AG09309 (cell line): ENCODE data around the gene ST7.

Experiments
- DNase-seq: peaks from one replicate; pipeline ENCODE4 v3.0.0-alpha.2; 2010; ENCODE audit warnings: low read depth
- H3K4me3 ChIP-seq: 2 replicates; pipeline ENCODE4 v1.5.1; 2011; ENCODE audit warnings: mild to moderate bottlenecking, low read depth, low read length, moderate library complexity; ENCODE audit not compliant: control insufficient read depth
- TF ChIP-seq, protein P1 (sequence below): IDR thresholded peaks from 2 replicates; pipeline ENCODE4 v1.5.1; 2011; ENCODE audit warnings: mild to moderate bottlenecking, low read depth, low read length, inconsistent platforms; ENCODE audit not compliant: insufficient read depth, control insufficient read depth; ENCODE audit errors: missing control alignments

ST7 gene

DNA sequence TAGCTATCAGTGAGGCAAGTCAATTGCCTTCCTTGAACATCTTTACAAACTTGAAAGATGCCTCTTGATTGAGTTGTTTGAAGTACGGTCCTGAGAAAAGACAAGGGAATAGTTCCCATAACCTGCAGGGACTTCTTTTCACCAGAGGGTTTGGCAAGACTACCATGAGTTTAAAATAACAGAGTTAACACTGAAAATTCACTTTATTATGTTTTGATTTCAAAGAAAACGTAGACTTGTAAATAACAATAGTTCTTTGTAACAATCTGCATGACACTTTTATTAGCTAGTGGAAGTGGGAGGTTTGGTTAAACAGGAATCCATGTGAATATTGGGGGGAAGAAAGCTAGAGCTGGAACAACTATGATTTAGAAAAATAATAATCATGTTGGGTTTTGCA is 320.0 kb downstream of the ST7 start:
- H3K4me3 ChIP-seq = no peak overlapping the region
- TF ChIP-seq, protein P1, sequence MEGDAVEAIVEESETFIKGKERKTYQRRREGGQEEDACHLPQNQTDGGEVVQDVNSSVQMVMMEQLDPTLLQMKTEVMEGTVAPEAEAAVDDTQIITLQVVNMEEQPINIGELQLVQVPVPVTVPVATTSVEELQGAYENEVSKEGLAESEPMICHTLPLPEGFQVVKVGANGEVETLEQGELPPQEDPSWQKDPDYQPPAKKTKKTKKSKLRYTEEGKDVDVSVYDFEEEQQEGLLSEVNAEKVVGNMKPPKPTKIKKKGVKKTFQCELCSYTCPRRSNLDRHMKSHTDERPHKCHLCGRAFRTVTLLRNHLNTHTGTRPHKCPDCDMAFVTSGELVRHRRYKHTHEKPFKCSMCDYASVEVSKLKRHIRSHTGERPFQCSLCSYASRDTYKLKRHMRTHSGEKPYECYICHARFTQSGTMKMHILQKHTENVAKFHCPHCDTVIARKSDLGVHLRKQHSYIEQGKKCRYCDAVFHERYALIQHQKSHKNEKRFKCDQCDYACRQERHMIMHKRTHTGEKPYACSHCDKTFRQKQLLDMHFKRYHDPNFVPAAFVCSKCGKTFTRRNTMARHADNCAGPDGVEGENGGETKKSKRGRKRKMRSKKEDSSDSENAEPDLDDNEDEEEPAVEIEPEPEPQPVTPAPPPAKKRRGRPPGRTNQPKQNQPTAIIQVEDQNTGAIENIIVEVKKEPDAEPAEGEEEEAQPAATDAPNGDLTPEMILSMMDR = no peak
- no peak for DNase-seq

DNA sequence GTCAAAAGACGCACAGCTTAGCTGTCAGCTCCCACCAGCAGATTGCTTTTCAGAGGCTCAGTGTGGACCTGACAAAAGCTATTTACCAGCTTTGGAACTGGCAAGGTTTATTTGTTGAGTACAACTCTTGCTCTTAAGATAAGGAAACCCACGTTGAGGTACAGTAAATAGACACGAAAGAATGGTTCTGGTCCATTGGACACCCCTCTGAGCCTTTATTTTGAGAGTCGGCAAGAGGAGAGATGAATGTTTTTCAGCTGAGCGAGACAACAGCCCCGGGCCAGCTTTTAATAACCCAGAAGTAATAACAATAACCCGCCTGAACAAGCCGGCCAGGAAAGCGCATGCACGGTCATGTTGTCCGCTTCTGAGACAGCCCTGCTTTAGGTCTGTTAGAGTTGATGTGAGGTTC is 320.5 kb downstream of the ST7 start:
- TF ChIP-seq, protein P1 = no peak
- DNase-seq = no peak
- H3K4me3 ChIP-seq = no peak overlapping the region

DNA sequence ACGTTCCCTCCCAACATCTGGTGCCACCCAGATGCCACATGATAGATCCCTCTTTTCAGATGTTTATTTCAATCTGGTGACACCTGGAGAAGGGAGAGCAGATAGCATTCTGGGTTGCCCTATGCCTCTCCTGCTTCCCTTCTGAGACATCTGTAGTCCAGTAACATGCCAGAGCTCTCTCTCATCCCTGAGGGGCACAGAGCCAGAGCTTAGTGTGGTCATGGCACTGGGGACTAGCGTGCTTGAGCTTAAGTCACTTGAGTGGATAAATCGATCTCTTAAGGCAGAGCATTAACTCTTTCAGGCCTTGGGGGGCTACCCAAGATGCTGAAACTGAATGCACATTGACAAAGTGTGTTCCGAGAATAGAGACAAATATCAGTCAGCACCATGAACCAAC is 321.6 kb downstream of the ST7 start:
- TF ChIP-seq, protein P1 = no peak
- no peak for DNase-seq
- no peak overlapping the region for H3K4me3 ChIP-seq

DNA sequence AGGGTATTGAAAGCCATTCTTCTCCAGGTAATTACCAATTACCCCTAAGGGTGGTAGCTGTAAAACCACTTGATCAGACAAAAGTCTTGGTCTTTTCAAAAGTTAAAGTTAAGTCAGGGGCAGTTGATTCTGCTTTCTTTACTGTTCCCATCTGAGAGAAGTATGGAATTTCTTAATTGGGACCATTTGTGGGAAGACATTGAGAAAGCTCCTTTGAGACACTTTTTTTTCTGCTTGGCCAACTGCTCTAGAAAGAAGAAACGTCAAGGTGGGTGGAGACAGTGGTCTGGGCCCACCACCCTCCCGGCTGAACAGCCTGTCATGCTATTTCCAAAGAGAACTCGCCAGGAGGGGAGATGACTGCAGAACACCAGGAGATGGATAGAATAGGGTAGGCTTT is 324.3 kb downstream of the ST7 start:
- TF ChIP-seq, protein P1 = no peak
- DNase-seq = no peak
- no peak overlapping the region for H3K4me3 ChIP-seq

DNA sequence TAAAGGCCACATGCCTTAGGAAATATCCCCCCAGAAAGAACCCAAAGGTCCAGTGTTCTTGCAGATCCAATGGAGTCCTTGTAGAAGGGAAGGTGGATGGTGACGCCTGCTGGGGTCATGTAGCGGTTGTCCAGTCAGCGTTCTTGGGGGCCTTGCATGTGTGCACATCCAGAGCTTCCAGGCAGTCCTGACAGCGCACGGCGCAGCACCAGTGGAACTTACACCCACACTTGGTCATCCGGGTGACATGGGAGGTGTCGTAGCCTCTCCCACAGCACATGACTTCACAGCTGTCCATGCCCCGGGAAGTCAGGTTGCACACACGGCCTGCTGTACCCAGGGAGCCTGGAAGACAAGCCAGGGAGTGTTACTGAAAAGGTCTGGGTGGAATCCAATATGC is 324.7 kb downstream of the ST7 start:
- H3K4me3 ChIP-seq = no peak overlapping the region
- no peak for DNase-seq
- TF ChIP-seq, protein P1 = no peak

DNA sequence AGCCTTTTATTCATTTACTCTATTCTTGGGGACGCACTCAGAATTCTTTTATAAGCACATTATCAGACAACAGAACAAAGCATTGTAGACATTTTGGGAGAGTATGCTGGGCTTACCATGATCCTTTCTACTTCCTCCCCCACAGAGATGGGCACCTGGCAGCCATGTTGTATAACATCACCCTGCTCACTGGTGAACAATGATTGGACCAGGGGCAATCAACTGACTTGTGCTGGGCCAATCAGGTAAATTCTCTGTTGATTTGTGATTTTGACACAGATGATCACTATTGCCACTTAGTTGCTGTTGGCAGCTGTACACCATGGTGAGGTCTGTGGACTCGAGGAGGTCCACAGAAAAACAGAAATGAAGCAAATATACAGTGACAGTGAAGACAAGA is 325.9 kb downstream of the ST7 start:
- no peak overlapping the region for H3K4me3 ChIP-seq
- no peak for DNase-seq
- TF ChIP-seq, protein P1 = no peak
